Smooth muscle cell (in vitro differentiated cells): ENCODE results near the gene SERINC3. TPM values are rescaled to one million over a fixed set of nuclear protein-coding genes. Genes with fewer than 3 reads are reported as not detected.
"Not testable (repeated sequence)": the region's sequence is repeated elsewhere in the genome, so short reads cannot be mapped to it uniquely, and the experiment has no call there.

Experiments used
- DNase-seq: peaks from one replicate; lab custom pipeline; 2025; ENCODE audit not compliant: unreplicated experiment; lab: John Stamatoyannopoulos, UW
- H2AFZ ChIP-seq: fragments of 200-600 bp; sonication (generic); 2 replicates; pipeline ENCODE4 v1.6.0; 2016; ENCODE audit warnings: antibody characterized with exemption, low read depth, mild to moderate bottlenecking
- H3F3A ChIP-seq: fragments of 200-600 bp; sonication (generic); 2 replicates; pipeline ENCODE4 v1.6.0; 2017; ENCODE audit warnings: antibody characterized with exemption, low read depth
- H3K27ac ChIP-seq: fragments of 200-600 bp; sonication (generic); 2 replicates; pipeline ENCODE4 v1.5.1; 2016; ENCODE audit warnings: low read depth, mild to moderate bottlenecking
- H3K27me3 ChIP-seq: fragments of 200-600 bp; sonication (generic); 2 replicates; pipeline ENCODE4 v1.6.1; 2016; ENCODE audit warnings: low read depth, mild to moderate bottlenecking
- H3K36me3 ChIP-seq: fragments of 200-600 bp; sonication (generic); 2 replicates; pipeline ENCODE4 v1.5.1; 2016; ENCODE audit warnings: low read depth
- H3K4me1 ChIP-seq: fragments of 200-600 bp; sonication (generic); 2 replicates; pipeline ENCODE4 v1.5.1; 2016; ENCODE audit warnings: low read depth
- H3K4me2 ChIP-seq: fragments of 200-600 bp; sonication (generic); 2 replicates; pipeline ENCODE4 v1.6.0; 2016; ENCODE audit warnings: mild to moderate bottlenecking
- H3K4me3 ChIP-seq: fragments of 200-600 bp; sonication (generic); 2 replicates; pipeline ENCODE4 v1.5.1; 2016; ENCODE audit warnings: mild to moderate bottlenecking
- H3K79me2 ChIP-seq: fragments of 200-600 bp; sonication (generic); 2 replicates; pipeline ENCODE4 v1.6.0; 2016; ENCODE audit warnings: low read depth, mild to moderate bottlenecking
- H3K9ac ChIP-seq: fragments of 200-600 bp; sonication (generic); 2 replicates; pipeline ENCODE4 v1.6.0; 2016; ENCODE audit warnings: low read depth
- H3K9me3 ChIP-seq: fragments of 200-600 bp; sonication (generic); replicated peaks from 2 replicates; pipeline ENCODE4 v1.5.1; 2016; ENCODE audit warnings: low read depth
- H4K20me1 ChIP-seq: fragments of 200-600 bp; sonication (generic); 2 replicates; pipeline ENCODE4 v1.6.0; 2016; ENCODE audit warnings: low read depth
- CTCF ChIP-seq: fragments of 200-600 bp; sonication (generic); IDR thresholded peaks from 2 replicates; pipeline ENCODE4 v1.5.1; 2017; ENCODE audit warnings: borderline replicate concordance, mild to moderate bottlenecking, antibody characterized with exemption; ENCODE audit not compliant: insufficient read depth, poor library complexity, severe bottlenecking
- WGBS: methylation state at CpG from one replicate; pipeline ENCODE4 v1.1.7; 2016; ENCODE audit warnings: low lambda C conversion rate; 5-methylcytosine and 5-hydroxymethylcytosine counted together
- polyA plus RNA-seq: library from polyadenylated mRNA; unstranded; fragments of >200 nt; fragmentation: Nextera tagmentation; extraction: Ambion mirVana; gene quantifications from 2 replicates; pipeline ENCODE4 v1.2.1, GENCODE V29; 2016
- total RNA-seq: library from RNA; depleted of rRNA; stranded (reverse); fragments of >200 nt; gene quantifications from 2 replicates; pipeline ENCODE4 v1.2.3, GENCODE V29; 2014

The SERINC3 gene
- total and polyA plus RNA-seq, 2 experiments from 2014 or later: 84.9 to 99.5 TPM

- H3K27me3 ChIP-seq: no peaks in the 10 kb centered on the region
- H3K4me1 ChIP-seq: peaks cover 4% of the 10 kb centered on the region
- 95% methylated on average over 3 of the region's 3 CpGs for WGBS
- peak overlapping the region; percentile 95 for H3K4me2 ChIP-seq
- H2AFZ ChIP-seq: no peak overlapping the region
- peak overlapping the region; percentile 79 for H3K27ac ChIP-seq
- H3K9me3 ChIP-seq: no peaks in the 10 kb centered on the region
- no peak overlapping the region for H3K9ac ChIP-seq
- no peak for DNase-seq
- no peaks in the 10 kb centered on the region for H3F3A ChIP-seq
- no peaks in the 10 kb centered on the region for H3K36me3 ChIP-seq
- H3K79me2 ChIP-seq: peaks cover 7% of the 10 kb centered on the region
- no peaks in the 10 kb centered on the region for H4K20me1 ChIP-seq
- H3K4me3 ChIP-seq: no peak overlapping the region
- TF ChIP-seq CTCF: no peak
Observed at GRCh38 chr20:44477151-44477550, 44.7 kb downstream of the SERINC3 start.

GRCh38 chr20:44475694-44476560 lies 45.9 kb downstream of the SERINC3 start, which contains the start of gene TTPAL:
Gene TTPAL, plus strand, starts transcription at chr20:44475874. Its CDS starts 4,126 bp downstream, at chr20:44480000.
- WGBS: 4% methylated on average over 55 of the region's 55 CpGs
- DNase-seq: peak; percentile 33
- Histone ChIP-seq H4K20me1 (no peaks in the 10 kb centered on the region), H3K9me3 (no peaks in the 10 kb centered on the region), H3K4me1 (peaks cover 4% of the 10 kb centered on the region), H3K27me3 (no peaks in the 10 kb centered on the region), H2AFZ (peak within 1 kb of the TSS; percentile 89), H3K79me2 (peaks cover 7% of the 10 kb centered on the region), H3F3A (no peaks in the 10 kb centered on the region), H3K36me3 (no peaks in the 10 kb centered on the region), H3K4me2 (peak within 1 kb of the TSS; percentile 95), H3K4me3 (peak within 1 kb of the TSS; percentile 87), H3K27ac (peak within 1 kb of the TSS; percentile 79), H3K9ac (peak within 1 kb of the TSS; percentile 92)
- TF ChIP-seq CTCF: peak; percentile 13

- 39% methylated on average over 2 of the region's 2 CpGs for WGBS
- TF ChIP-seq CTCF: no peak
- Histone ChIP-seq H4K20me1 (no peaks in the 10 kb centered on the region), H3K79me2 (peaks cover 7% of the 10 kb centered on the region), H3K9ac (peak overlapping the region; percentile 92), H3K27me3 (no peaks in the 10 kb centered on the region), H3K4me2 (peak overlapping the region; percentile 95), H2AFZ (peak overlapping the region; percentile 89), H3K36me3 (no peaks in the 10 kb centered on the region), H3K4me3 (peak overlapping the region; percentile 87), H3K27ac (peak overlapping the region; percentile 79), H3K4me1 (peaks cover 4% of the 10 kb centered on the region), H3F3A (no peaks in the 10 kb centered on the region), H3K9me3 (no peaks in the 10 kb centered on the region)
- DNase-seq: no peak
Observed at GRCh38 chr20:44475372-44475693, 46.5 kb downstream of the SERINC3 start.

- 95% methylated on average over 9 of the region's 9 CpGs for WGBS
- not testable (repeated sequence) for H3K27me3 ChIP-seq, H3F3A ChIP-seq, H3K36me3 ChIP-seq, H3K79me2 ChIP-seq, DNase-seq, H3K9ac ChIP-seq, H4K20me1 ChIP-seq, H3K27ac ChIP-seq, H2AFZ ChIP-seq, H3K9me3 ChIP-seq, H3K4me1 ChIP-seq, H3K4me2 ChIP-seq, H3K4me3 ChIP-seq
Observed at GRCh38 chr20:44472283-44472682, 49.6 kb downstream of the SERINC3 start.
